Heart left ventricle (tissue), 16 donors: ENCODE measurements around the gene TAP1. TPM values are rescaled to one million over a fixed set of nuclear protein-coding genes. Genes with fewer than 3 reads are reported as not detected.
A peak's percentile ranks its signal among the peaks of the same experiment; 100 is the strongest.

Source experiments
- ATAC-seq, 4 donors: fragments of 200-7000 bp; cut with Tn5 transposase; one replicate each; pipeline ENCODE4 v1.9.1; 2020 to 2022; ENCODE audit warnings: moderate library complexity in 4 of 4, mild to moderate bottlenecking in 3 of 4, moderate number of reproducible peaks in 1 of 4
- DNase-seq, 5 donors: peaks; one replicate each; pipeline ENCODE4 v3.0.0-alpha.2; 2020
- H3K27ac ChIP-seq, 12 donors: fragments of 200-600 bp; sonication (generic) in 4 of 12; one replicate each; pipeline versions ENCODE4 v1.5.0 to v1.8.0; 2016 to 2022; ENCODE audit warnings: mild to moderate bottlenecking in 2 of 12
- H3K27me3 ChIP-seq, 9 donors: fragments of 200-600 bp; sonication (generic) in 2 of 9; one replicate each; pipeline versions ENCODE4 v1.5.1 to v1.8.0; 2016 to 2022; ENCODE audit warnings: mild to moderate bottlenecking in 3 of 9
- H3K36me3 ChIP-seq, 9 donors: fragments of 200-600 bp; sonication (generic) in 2 of 9; one replicate each; pipeline versions ENCODE4 v1.5.0 to v1.8.0; 2018 to 2022; ENCODE audit warnings: mild to moderate bottlenecking in 2 of 9
- H3K4me1 ChIP-seq, 12 donors: fragments of 200-600 bp; sonication (generic) in 4 of 12; one replicate each; pipeline versions ENCODE4 v1.5.0 to v1.8.0; 2016 to 2022; ENCODE audit warnings: mild to moderate bottlenecking in 3 of 12
- H3K4me3 ChIP-seq, 12 donors: fragments of 200-600 bp; sonication (generic) in 4 of 12; one replicate each; pipeline versions ENCODE4 v1.5.0 to v1.8.0; 2017 to 2022; ENCODE audit warnings: mild to moderate bottlenecking in 9 of 12, moderate library complexity in 4 of 12
- H3K9me3 ChIP-seq, 12 donors: fragments of 200-600 bp; sonication (generic) in 4 of 12; one replicate each; pipeline versions ENCODE4 v1.5.0 to v1.8.0; 2016 to 2022; ENCODE audit warnings: mild to moderate bottlenecking in 1 of 12
- CTCF ChIP-seq, 12 donors: fragments of 200-600 bp; sonication (generic) in 4 of 12; IDR thresholded peaks; one replicate each; pipeline versions ENCODE4 v1.5.0 to v1.8.0; 2018 to 2022; ENCODE audit warnings: antibody characterized with exemption in 12 of 12, mild to moderate bottlenecking in 5 of 12
- POLR2A ChIP-seq, 2 donors: fragments of 450-650 bp; IDR thresholded peaks; one replicate each; pipeline ENCODE4 v1.6.1; 2017; ENCODE audit warnings: antibody characterized with exemption in 2 of 2, mild to moderate bottlenecking in 2 of 2, moderate library complexity in 2 of 2
- WGBS, 4 donors: extraction: QIAGEN DNeasy Blood & Tissue Kit in 2 of 4; methylation state at CpG; one replicate each; pipeline versions ENCODE4 v1.1.5 to v1.1.7; 2013 to 2018; 5-methylcytosine and 5-hydroxymethylcytosine counted together
- intact Hi-C, 10 donors: fragments of 100-400 bp; cut with DNase I; formaldehyde crosslinking; loops; one replicate each; pipeline versions ENCODE4 v1.11.1 to v1.14.2; 2022
- polyA plus RNA-seq, 2 donors: library from polyadenylated mRNA; stranded (reverse); fragments of 200-250 nt; gene quantifications; one replicate each; pipeline ENCODE4 v1.2.3, GENCODE V29; 2013
- total RNA-seq, 9 donors: library from RNA; depleted of rRNA in 2 of 9; stranded (reverse); fragments of >200 nt in 2 of 9; fragmentation: NEBNext Ultra II Directional in 3 of 9; extraction: Animal tissue kit (Norgen Biotek cat#: 25700) in 3 of 9; gene quantifications; one replicate each; pipeline versions ENCODE4 v1.1.0 to v1.2.4, GENCODE V29; 2016 to 2023
- donor health status: ischemic (EF 13 %, LVEDD 7.1; RV severe dilation, severe dysfunction).
- donor health status: healthy with polysubstance abuse.
- donor health status: DM: no; HTN: yes; CAD: no.
- donor health status: DM: no; HTN: no; CAD: no.
- donor health status: ischemic (EF 25% LVEDD 6.9; RV normal size, moderate dysfunction).
- donor health status: ischemic (EF 25% LVEDD 5.7; RV mildly dilated, moderate dysfunction).
- donor health status: healthy.
- donor health status: DM: yes; HTN: yes; CAD: no.
- donor health status: ischemic (EF 35%, LVEDD 5.7; RV mildly dilated, moderate dysfunction).
- donor health status: nonischemic (EF 11% LVEDD 7.7; RV severe dilation, severe dysfunction).
- donor health status: DM: yes; HTN: yes; CAD: no.
- donor health status: PGD.
- donor health status: ischemic (EF 29% LVEDD 5.4; RV normal size, mild dysfunction).
- donor health status: nonischemic (EF 23%, LVEDD 6.1; RV moderate dilation, normal function).

Gene TAP1
- total and polyA plus RNA-seq, 11 donors = 15.1 to 207 (median 21.6) TPM

DNA sequence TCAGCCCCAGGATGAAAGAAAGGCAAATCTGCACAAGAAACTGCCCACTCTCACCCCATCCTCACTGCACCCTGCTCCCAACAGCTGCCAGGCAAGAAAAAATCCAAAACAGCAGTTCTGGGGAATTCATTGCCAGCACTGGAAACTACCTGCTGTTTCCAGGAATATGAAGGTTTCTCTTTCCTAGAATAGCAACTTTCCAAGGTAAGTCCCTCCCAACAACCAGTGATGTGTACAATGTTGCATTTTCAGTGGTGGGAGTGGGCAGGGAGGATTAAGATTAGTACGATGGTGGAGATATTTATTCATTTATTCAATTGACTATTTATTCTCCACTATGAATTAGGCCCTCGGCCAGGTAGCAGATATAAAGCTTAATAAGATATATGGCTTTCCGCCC is 26.5 kb downstream of the TAP1 start:
- H3K4me3 ChIP-seq = no peak overlapping the region
- peaks cover 0 to 22% (median 0%) of the 10 kb centered on the region in 12 donors for H3K4me1 ChIP-seq
- no peaks in the 10 kb centered on the region for H3K27me3 ChIP-seq
- TF ChIP-seq POLR2A (IDR thresholded peaks at IDR 0.05) (no peak), CTCF (IDR thresholded peaks at IDR 0.05) (no peak)
- WGBS, 4 donors = 77 to 85% (median 79%) methylated on average over 3 of the region's 3 CpGs
- H3K27ac ChIP-seq = peak overlapping the region in 2 of 12 donors; percentile 50 to 56
- intact Hi-C loops = loop anchor here in 7 of 10 donors (2.0 to 5.0 kb wide), 3 partner anchors 40 to 42 kb away; no protein-coding TSS in a partner anchor
- peaks cover 5 to 53% (median 35%) of the 10 kb centered on the region in 9 donors for H3K36me3 ChIP-seq
- DNase-seq (no peak), ATAC-seq (no peak)
- H3K9me3 ChIP-seq = no peaks in the 10 kb centered on the region

- Histone ChIP-seq H3K4me3 (no peak overlapping the region), H3K9me3 (no peaks in the 10 kb centered on the region), H3K36me3 (peaks cover 5 to 42% (median 24%) of the 10 kb centered on the region in 9 donors), H3K27me3 (no peaks in the 10 kb centered on the region), H3K4me1 (peaks cover 0 to 31% (median 0%) of the 10 kb centered on the region in 12 donors), H3K27ac (peak overlapping the region in 7 of 12 donors; percentile 16 to 60 (median 50))
- intact Hi-C loops = loop anchor here in 7 of 10 donors (2.0 to 5.0 kb wide), 3 partner anchors 41 to 43 kb away; no protein-coding TSS in a partner anchor
- DNase-seq (no peak), ATAC-seq (peak; percentile 51 to 87 (median 82))
- WGBS, 4 donors = 31 to 44% (median 38%) methylated on average over 2 of the region's 2 CpGs
- TF ChIP-seq POLR2A (IDR thresholded peaks at IDR 0.05) (no peak), CTCF (IDR thresholded peaks at IDR 0.05) (peak; percentile 19 to 57 (median 49))
These were observed 27.5 kb downstream of the TAP1 start for GRCh38 chr6:32825966-32826365.

- Histone ChIP-seq H3K9me3 (no peaks in the 10 kb centered on the region), H3K4me3 (no peak overlapping the region), H3K27ac (no peak overlapping the region), H3K4me1 (peaks cover 0 to 23% (median 5%) of the 10 kb centered on the region in 12 donors), H3K36me3 (no peaks in the 10 kb centered on the region), H3K27me3 (peaks cover 0 to 4% (median 0%) of the 10 kb centered on the region in 9 donors)
- DNase-seq (no peak), ATAC-seq (no peak)
- 61 to 74% (median 72%) methylated on average over 3 of the region's 3 CpGs for WGBS, 4 donors
- no peak for TF ChIP-seq POLR2A (IDR thresholded peaks at IDR 0.05)
- no peak for TF ChIP-seq CTCF (IDR thresholded peaks at IDR 0.05)
- intact Hi-C loops = no loop called here
These were observed 33.8 kb downstream of the TAP1 start for GRCh38 chr6:32819729-32820128.

DNA sequence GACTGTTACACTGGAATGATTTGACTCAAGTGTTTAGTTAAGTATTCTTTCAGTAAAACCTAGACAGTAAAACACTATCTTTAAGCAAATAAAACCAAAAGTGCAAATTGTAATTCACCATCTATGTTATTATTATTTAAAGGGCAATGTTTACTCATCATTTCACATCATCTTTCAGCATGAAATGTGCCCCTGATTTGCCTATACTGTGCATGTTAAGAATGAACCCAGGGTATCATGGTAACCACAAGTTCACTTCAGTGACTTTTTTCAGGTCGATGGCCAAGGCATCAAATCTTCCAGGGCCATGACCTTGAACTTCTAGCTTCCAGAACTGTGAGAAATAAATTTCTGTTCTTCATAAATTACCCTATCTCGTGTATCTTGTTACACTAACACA is 34.6 kb downstream of the TAP1 start:
- 74 to 78% (median 77%) methylated on average over 2 of the region's 2 CpGs for whole genome bisulfite sequencing, 4 donors
- no peak for DNase-seq
- intact Hi-C loops = no loop called here

More for the DNA sequence above, 34.6 kb downstream of the TAP1 start:
- Histone ChIP-seq H3K27me3 (peaks cover 0 to 4% (median 0%) of the 10 kb centered on the region in 9 donors), H3K9me3 (no peaks in the 10 kb centered on the region), H3K4me1 (peaks cover 0 to 23% (median 5%) of the 10 kb centered on the region in 12 donors), H3K36me3 (peaks cover 0 to 3% (median 0%) of the 10 kb centered on the region in 9 donors), H3K27ac (no peak overlapping the region), H3K4me3 (no peak overlapping the region)
- ATAC-seq = no peak
- TF ChIP-seq POLR2A (IDR thresholded peaks at IDR 0.05) (no peak), CTCF (IDR thresholded peaks at IDR 0.05) (no peak)
